BJ (cell line): ENCODE data around the gene SSR3. TPM values are rescaled to one million over a fixed set of nuclear protein-coding genes. Genes with fewer than 3 reads are reported as not detected.

Source experiments
- CTCF ChIA-PET: fragments of 350-600 bp; formaldehyde crosslinking; extraction: SDS; loops from one replicate; lab custom pipeline; 2021; ENCODE audit warnings: antibody characterized with exemption, inconsistent platforms; lab: Yijun Ruan, JAX
- POLR2A ChIA-PET: fragments of 300-600 bp; sonication (Branson Sonifier 250); formaldehyde crosslinking; extraction: SDS; loops from one replicate; lab custom pipeline; 2021; ENCODE audit warnings: antibody characterized with exemption; lab: Charles Lee
- DNase-seq: peaks from one replicate; pipeline ENCODE4 v3.0.0-alpha.2; 2011; ENCODE audit warnings: low read depth
- H3K27me3 ChIP-seq: 2 replicates; pipeline ENCODE4 v1.6.0; 2011; ENCODE audit warnings: low read length; ENCODE audit not compliant: control insufficient read depth, insufficient read depth
- H3K36me3 ChIP-seq: 2 replicates; pipeline ENCODE4 v1.5.1; 2011; ENCODE audit warnings: low read length; ENCODE audit not compliant: control insufficient read depth, insufficient read depth
- H3K4me3 ChIP-seq: 2 replicates; pipeline ENCODE4 v1.5.1; 2011; ENCODE audit warnings: low read depth, mild to moderate bottlenecking, control low read depth, low read length
- polyA plus RNA-seq: library from polyadenylated mRNA; depleted of rRNA; stranded (reverse); fragments of >200 nt; gene quantifications from 2 replicates; pipeline ENCODE4 v1.2.3, GENCODE V29; 2011; rRNA removed
- TF ChIP-seq, protein P1 (sequence below): IDR thresholded peaks from 2 replicates; pipeline ENCODE4 v1.5.1; 2011; ENCODE audit warnings: low read depth, mild to moderate bottlenecking, control low read depth, inconsistent platforms, low read length, moderate library complexity; ENCODE audit not compliant: insufficient read depth

The SSR3 gene
- polyA plus RNA-seq, 1 experiment = 268 TPM

DNA sequence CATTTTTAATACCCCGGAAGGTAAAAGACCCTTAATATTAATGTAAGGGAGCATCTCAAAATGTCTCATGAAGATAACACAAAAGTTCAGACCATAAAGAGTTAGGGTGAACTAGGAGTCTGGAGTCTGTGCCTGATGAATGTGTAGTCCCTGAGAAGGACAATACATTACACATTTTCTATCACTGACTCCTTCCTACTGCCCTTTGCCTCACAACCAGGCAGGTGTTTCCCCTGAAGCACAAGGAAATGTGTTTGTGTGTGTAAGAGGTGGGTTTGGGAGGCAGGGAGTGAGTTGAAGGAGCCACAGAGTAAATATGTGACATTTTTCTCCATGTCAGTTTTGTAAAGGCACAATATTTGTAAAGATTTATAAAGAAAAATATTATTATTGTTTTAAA lies 59.1 kb downstream of the SSR3 start:
- no peak overlapping the region for H3K4me3 ChIP-seq
- TF ChIP-seq, protein P1, sequence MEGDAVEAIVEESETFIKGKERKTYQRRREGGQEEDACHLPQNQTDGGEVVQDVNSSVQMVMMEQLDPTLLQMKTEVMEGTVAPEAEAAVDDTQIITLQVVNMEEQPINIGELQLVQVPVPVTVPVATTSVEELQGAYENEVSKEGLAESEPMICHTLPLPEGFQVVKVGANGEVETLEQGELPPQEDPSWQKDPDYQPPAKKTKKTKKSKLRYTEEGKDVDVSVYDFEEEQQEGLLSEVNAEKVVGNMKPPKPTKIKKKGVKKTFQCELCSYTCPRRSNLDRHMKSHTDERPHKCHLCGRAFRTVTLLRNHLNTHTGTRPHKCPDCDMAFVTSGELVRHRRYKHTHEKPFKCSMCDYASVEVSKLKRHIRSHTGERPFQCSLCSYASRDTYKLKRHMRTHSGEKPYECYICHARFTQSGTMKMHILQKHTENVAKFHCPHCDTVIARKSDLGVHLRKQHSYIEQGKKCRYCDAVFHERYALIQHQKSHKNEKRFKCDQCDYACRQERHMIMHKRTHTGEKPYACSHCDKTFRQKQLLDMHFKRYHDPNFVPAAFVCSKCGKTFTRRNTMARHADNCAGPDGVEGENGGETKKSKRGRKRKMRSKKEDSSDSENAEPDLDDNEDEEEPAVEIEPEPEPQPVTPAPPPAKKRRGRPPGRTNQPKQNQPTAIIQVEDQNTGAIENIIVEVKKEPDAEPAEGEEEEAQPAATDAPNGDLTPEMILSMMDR = no peak
- no peak for DNase-seq
- POLR2A ChIA-PET = no interaction called here
- CTCF ChIA-PET = interaction anchor here (0.7 kb wide), 1 partner anchor 321 kb away, joined by 3 read pairs; no protein-coding TSS in a partner anchor
- H3K27me3 ChIP-seq = no peaks in the 10 kb centered on the region
- no peaks in the 10 kb centered on the region for H3K36me3 ChIP-seq

DNA sequence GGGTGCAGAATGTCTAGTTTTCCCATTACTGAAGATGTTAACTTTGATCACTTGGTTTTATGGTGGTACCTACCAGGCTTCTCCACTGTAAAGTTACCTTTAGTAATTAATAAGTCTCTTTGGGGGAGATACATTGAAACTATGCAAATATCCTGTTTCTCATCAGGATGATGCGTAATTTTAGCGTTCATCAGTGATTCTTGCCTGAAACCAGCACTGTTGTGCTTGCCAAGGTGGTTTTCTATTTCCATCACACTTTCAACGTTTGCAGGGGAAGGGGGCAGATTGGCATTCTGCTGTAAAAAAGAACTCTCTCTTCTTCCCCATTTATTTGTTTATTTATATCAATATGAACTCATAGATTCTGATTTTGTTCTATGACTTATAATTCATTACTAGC lies 61.0 kb downstream of the SSR3 start:
- CTCF ChIA-PET = no interaction called here
- no peaks in the 10 kb centered on the region for H3K27me3 ChIP-seq
- POLR2A ChIA-PET = no interaction called here
- no peak for DNase-seq
- no peak overlapping the region for H3K4me3 ChIP-seq
- H3K36me3 ChIP-seq = no peaks in the 10 kb centered on the region
- TF ChIP-seq, protein P1 = no peak

DNA sequence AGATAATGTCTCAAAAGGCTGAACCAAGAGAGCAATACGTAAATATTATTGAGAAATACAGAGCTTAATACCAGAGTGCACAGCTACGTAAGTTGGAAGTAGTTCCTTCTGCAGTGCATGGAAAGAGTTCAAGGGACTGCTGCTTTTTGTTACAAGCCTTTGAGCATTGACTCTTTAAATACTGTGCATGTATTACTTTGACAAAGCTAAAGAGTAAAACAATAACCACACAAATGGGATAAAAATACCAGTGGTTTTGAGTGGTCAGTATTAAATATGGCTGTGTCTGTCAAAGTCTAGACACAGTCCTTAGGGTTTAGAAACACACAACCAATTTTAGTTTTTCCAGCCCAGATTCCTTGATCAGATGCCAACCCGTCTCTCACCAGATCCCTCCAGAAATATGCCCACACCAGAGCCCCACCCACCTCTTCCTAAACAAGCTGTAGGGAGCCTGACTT lies 62.1 kb downstream of the SSR3 start:
- TF ChIP-seq, protein P1 = no peak
- ChIA-PET CTCF (interaction anchor here (0.7 to 1.4 kb wide), 4 partner anchors 10 to 43 kb away, joined by 3 to 5 read pairs (median 4); no protein-coding TSS in a partner anchor), POLR2A (no interaction called here)
- no peaks in the 10 kb centered on the region for H3K36me3 ChIP-seq
- no peak overlapping the region for H3K4me3 ChIP-seq
- no peaks in the 10 kb centered on the region for H3K27me3 ChIP-seq
- no peak for DNase-seq

DNA sequence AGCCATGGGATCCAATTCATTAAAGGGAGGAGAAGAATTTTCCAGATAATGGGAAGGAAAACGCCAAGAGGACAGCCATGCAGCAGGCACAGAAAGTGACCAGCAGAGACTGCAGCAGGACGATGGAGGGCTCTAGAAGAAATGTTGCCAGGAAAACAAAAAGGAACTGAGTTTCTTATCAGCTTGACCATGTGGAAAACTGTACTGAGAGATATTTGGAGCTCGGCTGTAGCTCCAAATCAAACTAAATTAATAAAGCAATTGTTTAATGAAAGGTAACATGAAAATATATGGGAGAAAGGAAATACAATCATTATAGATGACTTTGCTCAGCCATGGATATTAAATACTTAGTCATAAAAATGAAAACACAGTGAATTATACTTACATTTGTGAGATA lies 63.7 kb downstream of the SSR3 start:
- H3K36me3 ChIP-seq = no peaks in the 10 kb centered on the region
- no peaks in the 10 kb centered on the region for H3K27me3 ChIP-seq
- DNase-seq = no peak
- TF ChIP-seq, protein P1 = no peak
- no peak overlapping the region for H3K4me3 ChIP-seq
- CTCF ChIA-PET = interaction anchor here (1.0 kb wide), 1 partner anchor 339 kb away, joined by 3 read pairs; no protein-coding TSS in a partner anchor
- POLR2A ChIA-PET = interaction anchor here (0.5 kb wide), 1 partner anchor 620 kb away, joined by 3 read pairs; no protein-coding TSS in a partner anchor

Other genes with a start within 250 kb of the SSR3 start
- gene TIPARP, start 119.5 kb upstream of the SSR3 start, polyA plus RNA-seq = 23.0 and 30.9 TPM in 2 replicates